ENCODE data around the gene STXBP3.
"Not testable (repeated sequence)": the region's sequence is repeated elsewhere in the genome, so short reads cannot be mapped to it uniquely, and the experiment has no call there.

STXBP3 gene

GRCh38 chr1:108729481-108729880, 17.0 kb upstream of the STXBP3 start:
- DNase-seq (ENCODE audit: low spot score) = no peak

- no peak for DNase-seq (ENCODE audit: low spot score)
These were observed 14.1 kb upstream of the STXBP3 start for GRCh38 chr1:108732398-108732797.

- DNase-seq (ENCODE audit: low spot score) = no peak
These were observed 12.2 kb upstream of the STXBP3 start for GRCh38 chr1:108734171-108734865.

- DNase-seq (ENCODE audit: low spot score) = no peak
These were observed 4.2 kb upstream of the STXBP3 start for GRCh38 chr1:108742253-108742652.

GRCh38 chr1:108745980-108746381, 493 bp upstream of the STXBP3 start:
- DNase-seq (ENCODE audit: low spot score) = no peak

- peak; percentile 76 for DNase-seq (ENCODE audit: low spot score)
These were observed 837 bp downstream of the STXBP3 start for GRCh38 chr1:108747171-108747850.

- no peak for DNase-seq (ENCODE audit: low spot score)
These were observed 1.4 kb downstream of the STXBP3 start for GRCh38 chr1:108747898-108748297.

- DNase-seq (ENCODE audit: low spot score) = no peak
These were observed 2.6 kb downstream of the STXBP3 start for GRCh38 chr1:108749081-108749480.

- DNase-seq (ENCODE audit: low spot score) = no peak
These were observed 4.2 kb downstream of the STXBP3 start for GRCh38 chr1:108750476-108751181.

GRCh38 chr1:108753363-108753762, 6.9 kb downstream of the STXBP3 start:
- DNase-seq (ENCODE audit: low spot score) = no peak

GRCh38 chr1:108758796-108759195, 12.3 kb downstream of the STXBP3 start:
- no peak for DNase-seq (ENCODE audit: low spot score)

GRCh38 chr1:108767115-108767514, 20.6 kb downstream of the STXBP3 start:
- no peak for DNase-seq (ENCODE audit: low spot score)

GRCh38 chr1:108767708-108768107, 21.2 kb downstream of the STXBP3 start:
- no peak for DNase-seq (ENCODE audit: low spot score)

GRCh38 chr1:108777839-108778238, 31.4 kb downstream of the STXBP3 start:
- no peak for DNase-seq (ENCODE audit: low spot score)

GRCh38 chr1:108779455-108779854, 33.0 kb downstream of the STXBP3 start:
- no peak for DNase-seq (ENCODE audit: low spot score)

- DNase-seq (ENCODE audit: low spot score) = no peak
These were observed 34.6 kb downstream of the STXBP3 start for GRCh38 chr1:108780937-108781574.

GRCh38 chr1:108781575-108781944, 35.1 kb downstream of the STXBP3 start:
- not testable (repeated sequence) for DNase-seq (ENCODE audit: low spot score)

GRCh38 chr1:108785264-108785663, 38.8 kb downstream of the STXBP3 start:
- DNase-seq (ENCODE audit: low spot score) = no peak

- DNase-seq (ENCODE audit: low spot score) = no peak
These were observed 39.4 kb downstream of the STXBP3 start for GRCh38 chr1:108785880-108786279.

- DNase-seq (ENCODE audit: low spot score) = no peak
These were observed 45.3 kb downstream of the STXBP3 start for GRCh38 chr1:108791790-108792189.

GRCh38 chr1:108792420-108792819, 45.9 kb downstream of the STXBP3 start:
- no peak for DNase-seq (ENCODE audit: low spot score)

GRCh38 chr1:108799001-108799400, 52.5 kb downstream of the STXBP3 start:
- DNase-seq (ENCODE audit: low spot score) = no peak

- no peak for DNase-seq (ENCODE audit: low spot score)
These were observed 54.6 kb downstream of the STXBP3 start for GRCh38 chr1:108801101-108801500.
